Measurements from ENCODE around the gene FAM169A.
"Not testable (repeated sequence)": the region's sequence is repeated elsewhere in the genome, so short reads cannot be mapped to it uniquely, and the experiment has no call there.

Gene FAM169A

GRCh38 chr5:74798977-74799911 is 66.9 kb downstream of the FAM169A start:
- DNase-seq (ENCODE audit: low read depth), result no peak

DNA sequence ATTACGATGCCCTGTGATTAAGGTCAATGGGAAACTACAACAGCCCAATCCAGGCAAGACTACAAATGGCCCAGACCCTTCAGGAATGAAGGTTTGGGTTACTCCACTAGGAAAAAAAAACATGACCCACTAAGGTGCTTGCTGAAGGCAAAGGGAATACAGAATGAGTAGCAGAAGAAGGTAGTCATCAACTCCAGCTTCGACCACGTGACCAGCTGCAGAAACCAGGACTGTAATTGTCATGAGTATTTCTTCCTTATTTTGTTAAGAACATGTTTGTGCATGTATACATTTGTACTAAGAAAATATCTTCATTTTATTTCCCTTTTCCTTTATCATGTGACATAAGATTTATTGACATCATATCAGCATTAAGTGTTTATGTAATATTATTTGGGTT is 74.5 kb downstream of the FAM169A start:
- not testable (repeated sequence) for DNase-seq (ENCODE audit: low read depth)

- DNase-seq (ENCODE audit: low read depth), result no peak
Measured at GRCh38 chr5:74787424-74787823, 78.8 kb downstream of the FAM169A start.

DNA sequence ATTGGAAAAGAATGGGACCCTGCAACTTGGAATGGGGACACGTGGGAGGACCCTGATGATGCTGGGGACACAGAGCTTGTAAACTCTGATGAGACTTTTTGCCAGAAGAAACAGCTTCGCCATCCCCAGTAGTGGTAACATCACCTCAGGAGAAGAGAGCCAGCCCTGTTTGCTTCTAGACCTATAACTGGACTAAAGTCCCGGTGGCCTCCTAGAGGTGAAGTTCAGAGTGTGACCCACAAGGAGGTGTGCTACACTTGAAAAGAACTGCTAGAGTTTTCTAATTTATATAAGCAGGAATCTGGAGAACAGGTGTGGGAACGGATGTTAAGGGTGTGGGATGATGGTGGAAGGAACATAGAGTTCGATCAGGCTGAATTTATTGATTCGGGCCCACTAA is 79.3 kb downstream of the FAM169A start:
- DNase-seq (ENCODE audit: low read depth), result no peak

GRCh38 chr5:74778609-74779008 is 87.6 kb downstream of the FAM169A start:
- DNase-seq (ENCODE audit: low read depth), result no peak

GRCh38 chr5:74772359-74772758 is 93.8 kb downstream of the FAM169A start:
- DNase-seq (ENCODE audit: low read depth), result no peak

GRCh38 chr5:74767579-74767913 is 98.6 kb downstream of the FAM169A start:
- no peak for DNase-seq (ENCODE audit: low read depth)

DNA sequence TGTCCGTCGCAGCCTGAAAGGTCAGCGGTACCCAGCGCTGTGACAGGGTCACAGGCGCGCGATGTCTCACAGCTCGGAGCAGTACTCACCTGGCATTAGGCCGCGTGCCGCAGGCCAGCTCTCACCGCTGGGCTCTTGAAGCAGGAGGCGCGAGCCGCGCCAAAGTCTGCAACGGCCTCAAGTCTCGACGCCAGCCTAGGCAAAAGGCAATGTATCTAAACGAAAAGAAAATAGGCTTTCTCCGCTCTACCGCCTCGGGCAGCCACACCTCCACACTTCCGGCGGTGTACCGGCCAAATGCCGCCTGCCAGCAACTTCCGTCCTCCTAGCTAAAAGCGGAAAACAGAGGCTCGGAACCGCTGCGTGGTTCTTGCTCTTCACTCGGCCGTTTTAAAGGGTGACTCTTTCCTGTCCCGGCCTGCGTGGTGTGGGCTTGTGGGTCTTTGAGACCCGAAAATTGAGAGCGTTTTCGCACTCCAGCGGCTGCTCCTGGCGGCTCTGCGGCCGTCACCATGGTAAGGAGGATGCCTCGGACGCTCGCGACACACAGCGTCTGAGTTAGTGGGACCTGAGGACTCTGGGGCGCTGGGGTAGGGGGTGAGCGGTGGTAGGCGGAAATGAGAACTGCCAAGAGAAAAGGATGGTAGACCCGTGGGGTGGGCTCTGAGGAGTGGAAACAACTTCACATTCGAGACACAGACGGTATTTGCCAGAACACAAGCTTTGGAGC is 99.2 kb downstream of the FAM169A start, which contains the start of the genes GFM2 and NSA2:
GFM2 (minus strand) TSS at position 269 of the 730 bp plus-strand sequence. CDS start 3,375 bp downstream, outside the sequence.
NSA2 (plus strand) TSS at position 401 of the 730 bp plus-strand sequence; CDS start at position 513, 112 bp downstream.
- DNase-seq (ENCODE audit: low read depth), result peak; percentile 49

- DNase-seq (ENCODE audit: low read depth), result no peak
Measured at GRCh38 chr5:74766418-74766848, 99.8 kb downstream of the FAM169A start.

GRCh38 chr5:74765929-74766328 is 100.3 kb downstream of the FAM169A start:
- no peak for DNase-seq (ENCODE audit: low read depth)

DNA sequence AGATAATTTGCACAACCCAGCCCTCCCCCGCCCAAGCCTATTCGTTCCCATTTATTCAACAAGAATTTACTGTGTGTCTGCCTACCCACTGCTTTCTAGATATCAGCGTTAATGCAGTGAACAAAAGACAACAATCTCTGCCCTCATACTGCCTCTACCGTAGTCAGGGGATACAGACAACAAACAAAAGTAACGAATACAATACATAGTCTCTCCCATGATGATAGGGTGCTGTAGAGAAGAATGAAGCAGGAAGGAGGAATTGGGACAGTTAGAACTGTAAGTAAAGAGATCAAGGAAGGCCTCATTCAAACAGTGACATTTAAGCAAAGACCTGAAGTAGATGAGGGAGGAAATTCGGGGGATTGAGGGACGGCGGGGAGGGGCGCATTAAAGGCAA is 101.0 kb downstream of the FAM169A start:
- DNase-seq (ENCODE audit: low read depth), result no peak

DNA sequence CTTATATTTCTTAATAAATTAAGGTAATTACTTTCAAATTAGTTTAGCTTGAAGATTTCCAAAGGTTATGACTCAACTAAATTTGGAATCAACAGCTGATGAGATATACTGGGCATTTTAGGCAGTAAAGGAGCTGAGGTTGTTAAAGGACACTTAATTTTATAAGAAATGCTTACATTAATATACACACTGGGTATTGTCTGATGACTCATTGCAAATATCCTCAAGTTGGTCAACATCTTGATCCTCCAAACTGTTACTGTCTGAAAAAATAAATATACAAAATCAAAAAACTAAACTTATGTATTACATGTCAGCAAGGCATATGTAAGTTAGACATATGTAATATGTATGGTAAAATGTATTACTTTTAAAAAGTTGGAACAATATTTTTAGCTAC is 102.7 kb downstream of the FAM169A start:
- no peak for DNase-seq (ENCODE audit: low read depth)

DNA sequence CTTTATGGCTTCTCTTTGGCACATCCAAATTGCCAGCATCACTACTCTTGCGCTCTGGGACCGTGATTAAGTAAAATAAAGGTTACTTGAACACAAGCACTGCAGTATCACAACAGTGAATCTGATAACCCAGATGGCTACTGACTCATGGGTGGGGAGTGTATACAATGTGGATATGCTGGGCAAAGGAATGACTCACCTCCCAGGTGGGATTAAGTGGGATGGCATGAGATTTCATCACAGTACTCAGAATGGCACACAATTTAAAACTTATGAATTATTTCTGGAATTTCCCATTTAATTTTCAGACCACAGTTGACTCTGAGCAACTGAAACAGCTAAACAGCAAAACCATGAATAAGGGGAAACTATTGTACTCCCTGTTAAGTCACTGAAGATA is 103.6 kb downstream of the FAM169A start:
- DNase-seq (ENCODE audit: low read depth), result peak; percentile 82

- no peak for DNase-seq (ENCODE audit: low read depth)
Measured at GRCh38 chr5:74761241-74761640, 104.9 kb downstream of the FAM169A start.

GRCh38 chr5:74748742-74749141 is 117.4 kb downstream of the FAM169A start:
- not testable (repeated sequence) for DNase-seq (ENCODE audit: low read depth)

- no peak for DNase-seq (ENCODE audit: low read depth)
Measured at GRCh38 chr5:74738406-74738805, 127.8 kb downstream of the FAM169A start.

GRCh38 chr5:74736759-74737158 is 129.4 kb downstream of the FAM169A start:
- no peak for DNase-seq (ENCODE audit: low read depth)

All from HS-27A (cell line).